ENCODE data around the gene MYO6.
"Not testable (repeated sequence)": the region's sequence is repeated elsewhere in the genome, so short reads cannot be mapped to it uniquely, and the experiment has no call there.

MYO6 gene

GRCh38 chr6:75748743-75749538 lies at the start of gene MYO6:
TSS of gene MYO6 (plus strand) at chr6:75749239. CDS start at chr6:75817548, 68,309 bp downstream.
- DNase-seq (ENCODE audit: low spot score): no peak

- not testable (repeated sequence) for DNase-seq (ENCODE audit: low spot score)
Observed at GRCh38 chr6:75708334-75708733, 40.7 kb upstream of the MYO6 start.

GRCh38 chr6:75711173-75711572 lies 37.9 kb upstream of the MYO6 start:
- DNase-seq (ENCODE audit: low spot score): no peak

- no peak for DNase-seq (ENCODE audit: low spot score)
Observed at GRCh38 chr6:75719133-75719532, 29.9 kb upstream of the MYO6 start.

- DNase-seq (ENCODE audit: low spot score): no peak
Observed at GRCh38 chr6:75723382-75723781, 25.7 kb upstream of the MYO6 start.

- DNase-seq (ENCODE audit: low spot score): no peak
Observed at GRCh38 chr6:75727206-75727605, 21.8 kb upstream of the MYO6 start.

- not testable (repeated sequence) for DNase-seq (ENCODE audit: low spot score)
Observed at GRCh38 chr6:75731029-75731428, 18.0 kb upstream of the MYO6 start.

GRCh38 chr6:75735491-75736186 lies 13.4 kb upstream of the MYO6 start:
- DNase-seq (ENCODE audit: low spot score): no peak

GRCh38 chr6:75743971-75744370 lies 5.1 kb upstream of the MYO6 start:
- DNase-seq (ENCODE audit: low spot score): no peak

GRCh38 chr6:75745404-75745803 lies 3.6 kb upstream of the MYO6 start:
- no peak for DNase-seq (ENCODE audit: low spot score)

- DNase-seq (ENCODE audit: low spot score): no peak
Observed at GRCh38 chr6:75746221-75746620, 2.8 kb upstream of the MYO6 start.

- DNase-seq (ENCODE audit: low spot score): no peak
Observed at GRCh38 chr6:75747152-75747992, 1.7 kb upstream of the MYO6 start.

- no peak for DNase-seq (ENCODE audit: low spot score)
Observed at GRCh38 chr6:75748003-75748742, 866 bp upstream of the MYO6 start.

- DNase-seq (ENCODE audit: low spot score): no peak
Observed at GRCh38 chr6:75751443-75751842, 2.4 kb downstream of the MYO6 start.

- DNase-seq (ENCODE audit: low spot score): no peak
Observed at GRCh38 chr6:75752365-75752764, 3.3 kb downstream of the MYO6 start.

- no peak for DNase-seq (ENCODE audit: low spot score)
Observed at GRCh38 chr6:75755704-75756103, 6.7 kb downstream of the MYO6 start.

- DNase-seq (ENCODE audit: low spot score): no peak
Observed at GRCh38 chr6:75757295-75757694, 8.3 kb downstream of the MYO6 start.

GRCh38 chr6:75758061-75758460 lies 9.0 kb downstream of the MYO6 start:
- DNase-seq (ENCODE audit: low spot score): no peak

GRCh38 chr6:75759207-75759606 lies 10.2 kb downstream of the MYO6 start:
- DNase-seq (ENCODE audit: low spot score): no peak

- no peak for DNase-seq (ENCODE audit: low spot score)
Observed at GRCh38 chr6:75760320-75760719, 11.3 kb downstream of the MYO6 start.

GRCh38 chr6:75761489-75761888 lies 12.4 kb downstream of the MYO6 start:
- DNase-seq (ENCODE audit: low spot score): no peak

GRCh38 chr6:75762063-75762462 lies 13.0 kb downstream of the MYO6 start:
- no peak for DNase-seq (ENCODE audit: low spot score)
